Endothelial cell of umbilical vein (primary cell): ENCODE data around the gene DOCK1. TPM values are rescaled to one million over a fixed set of nuclear protein-coding genes. Genes with fewer than 3 reads are reported as not detected.

Experiments
- BruUV-seq: library from RNA; stranded (reverse); fragments of 400-500 nt; replicated peaks from 2 replicates; lab custom pipeline; 2021; lab: Mats Ljungman, UMichigan
- CTCF ChIA-PET: fragments of 300-600, 350-600 bp; sonication (Branson Sonifier 250); formaldehyde crosslinking; loops from one replicate; lab custom pipeline; 2021; ENCODE audit warnings: antibody characterized with exemption, inconsistent platforms; lab: Charles Lee
- POLR2A ChIA-PET: fragments of 300-600, 350-600 bp; sonication (Branson Sonifier 250); formaldehyde crosslinking; loops from one replicate; lab custom pipeline; 2021; ENCODE audit warnings: antibody characterized with exemption, inconsistent platforms; lab: Charles Lee
- DNase-seq: peaks from one replicate; pipeline ENCODE4 v3.0.0-alpha.2; 2011; ENCODE audit warnings: low read depth, low spot score
- FAIRE-seq: peaks from 2 replicates; lab custom pipeline; 2011; peaks lifted over from hg19 to GRCh38; lab: Jason Lieb, UNC
- H2AFZ ChIP-seq: 2 replicates; pipeline ENCODE4 v1.6.0; 2012; ENCODE audit warnings: low read depth, low read length, control low read depth, inconsistent platforms
- H3K27ac ChIP-seq: 2 replicates; pipeline ENCODE4 v1.5.1; 2011; ENCODE audit warnings: low read depth, mild to moderate bottlenecking, control low read depth, low read length, moderate library complexity; ENCODE audit not compliant: insufficient read depth
- H3K27me3 ChIP-seq, 2 experiments: 2 replicates each; pipeline versions ENCODE4 v1.6.0 to v1.6.1; 2011; ENCODE audit warnings: low read length in 2 of 2, mixed read lengths in 1 of 2; ENCODE audit not compliant: control insufficient read depth in 2 of 2, insufficient read depth in 2 of 2
- H3K36me3 ChIP-seq, 2 experiments: 2 replicates in 1 of 2; 3 replicates in 1 of 2; pipeline ENCODE4 v1.5.1; 2011; ENCODE audit warnings: low read length in 2 of 2, mild to moderate bottlenecking in 1 of 2, moderate library complexity in 1 of 2; ENCODE audit not compliant: control insufficient read depth in 2 of 2, insufficient read depth in 2 of 2; ENCODE audit errors: extremely low read depth in 1 of 2
- H3K4me1 ChIP-seq: 3 replicates; pipeline ENCODE4 v1.5.1; 2011; ENCODE audit warnings: mild to moderate bottlenecking, low read length; ENCODE audit not compliant: control insufficient read depth, insufficient read depth; ENCODE audit errors: extremely low read depth
- H3K4me2 ChIP-seq: 2 replicates; pipeline ENCODE4 v1.6.1; 2011; ENCODE audit warnings: low read length, control low read depth, mixed read lengths; ENCODE audit not compliant: insufficient read depth
- H3K4me3 ChIP-seq, 3 experiments: fragments of 200-600 bp in 1 of 3; sonication (generic), shearing (Covaris generic) in 1 of 3; replicated peaks in 1 of 3; 2 replicates each; pipeline ENCODE4 v1.5.1; 2011 to 2016; ENCODE audit warnings: control low read depth in 3 of 3, low read length in 3 of 3, mild to moderate bottlenecking in 2 of 3, inconsistent platforms in 1 of 3, low read depth in 1 of 3, moderate library complexity in 1 of 3; ENCODE audit not compliant: insufficient read depth in 1 of 3
- H3K79me2 ChIP-seq: 2 replicates; pipeline ENCODE4 v1.6.0; 2012; ENCODE audit warnings: low read length, inconsistent platforms; ENCODE audit not compliant: control insufficient read depth, insufficient read depth
- H3K9ac ChIP-seq: replicated peaks from 2 replicates; pipeline ENCODE3; 2011; ENCODE audit warnings: low read length, control low read depth; ENCODE audit not compliant: insufficient read depth; ENCODE audit errors: extremely low read depth
- H3K9me1 ChIP-seq: replicated peaks from 3 replicates; pipeline ENCODE4 v1.6.0; 2011; ENCODE audit warnings: mild to moderate bottlenecking, low read length; ENCODE audit not compliant: control insufficient read depth, insufficient read depth; ENCODE audit errors: extremely low read depth
- H3K9me3 ChIP-seq: replicated peaks from 2 replicates; pipeline ENCODE4 v1.5.1; 2012; ENCODE audit warnings: low read length, inconsistent platforms; ENCODE audit not compliant: control insufficient read depth, insufficient read depth
- H4K20me1 ChIP-seq: replicated peaks from 2 replicates; pipeline ENCODE3; 2011; ENCODE audit warnings: mild to moderate bottlenecking, low read length; ENCODE audit not compliant: control insufficient read depth, insufficient read depth; ENCODE audit errors: extremely low read depth
- CTCF ChIP-seq, 2 donors: IDR thresholded peaks; 1 replicate in 1 of 2; 2 replicates in 1 of 2; pipeline ENCODE4 v1.5.1; 2011; ENCODE audit warnings: low read length in 2 of 2, mild to moderate bottlenecking in 2 of 2, moderate library complexity in 2 of 2, control low read depth in 1 of 2, inconsistent platforms in 1 of 2, low read depth in 1 of 2; ENCODE audit not compliant: insufficient read depth in 1 of 2; ENCODE audit errors: extremely low read depth in 1 of 2
- EZH2 ChIP-seq: IDR thresholded peaks from 2 replicates; pipeline ENCODE4 v1.6.1; 2012; ENCODE audit warnings: borderline replicate concordance, low read depth, mild to moderate bottlenecking, moderate library complexity, low read length, inconsistent platforms; ENCODE audit not compliant: severe bottlenecking
- FOS ChIP-seq: IDR thresholded peaks from 2 replicates; pipeline ENCODE4 v1.6.1; 2011; ENCODE audit warnings: mild to moderate bottlenecking, low read length, moderate library complexity, borderline replicate concordance; ENCODE audit not compliant: insufficient read depth
- GATA2 ChIP-seq: IDR thresholded peaks from 2 replicates; pipeline ENCODE4 v1.7.0; 2011; ENCODE audit warnings: low read depth, mild to moderate bottlenecking, moderate library complexity, mixed read lengths, low read length; ENCODE audit not compliant: insufficient read length, insufficient read depth
- JUN ChIP-seq: IDR thresholded peaks from 2 replicates; pipeline ENCODE4 v1.6.1; 2011; ENCODE audit warnings: borderline replicate concordance, low read depth; ENCODE audit not compliant: insufficient read length, insufficient read depth
- MAX ChIP-seq: IDR thresholded peaks from 2 replicates; pipeline ENCODE4 v1.6.1; 2011; ENCODE audit not compliant: insufficient read depth, insufficient read length
- MYC ChIP-seq: IDR thresholded peaks from one replicate; pipeline ENCODE4 v1.6.1; 2011; ENCODE audit warnings: mild to moderate bottlenecking, low read depth, low read length
- POLR2A ChIP-seq: IDR thresholded peaks from 2 replicates; pipeline ENCODE4 v1.6.1; 2012; ENCODE audit warnings: low read depth, mild to moderate bottlenecking, control low read depth, low read length
- POLR2AphosphoS5 ChIP-seq: IDR thresholded peaks from 2 replicates; pipeline ENCODE4 v1.6.1; 2012; ENCODE audit warnings: low read depth, mild to moderate bottlenecking, control low read depth, low read length, moderate library complexity; ENCODE audit not compliant: insufficient read depth
- dilution Hi-C: fragments of 300-500 bp; cut with MboI; formaldehyde crosslinking; loops from one replicate; pipeline ENCODE4 v1.15.0; 2019; ENCODE audit warnings: low sequenced_read_pairs; ENCODE audit not compliant: extremely low pct_ligation_motif_present
- intact Hi-C: fragments of 100-400 bp; cut with micrococcal nuclease; formaldehyde crosslinking; loops from one replicate; pipeline ENCODE4 v1.10.0; 2022
- polyA plus RNA-seq, 4 experiments: library from polyadenylated mRNA; depleted of rRNA in 3 of 4; stranded (reverse) in 3 of 4; unstranded in 1 of 4; fragments of >200 nt; gene quantifications; 2 replicates each; pipeline versions ENCODE4 v1.2.1 to v1.2.3, GENCODE V29; 2011 to 2012; ENCODE audit warnings: missing spikeins in 1 of 4
- total RNA-seq: library from RNA; stranded (reverse); gene quantifications from 2 replicates; pipeline ENCODE4 v1.2.3, GENCODE V29; 2021

Gene DOCK1
- total and polyA plus RNA-seq, 2 donors (not counting 3 experiments of a cell fraction or from before 2014, with no cell fraction given) = 22.5 to 83.1 TPM

- FAIRE-seq (no peak), DNase-seq (no peak)
- no peak overlapping the region for H2AFZ ChIP-seq
- no peak overlapping the region for H3K27ac ChIP-seq
- H3K79me2 ChIP-seq = peaks cover 3% of the 10 kb centered on the region
- no TSS peak for BruUV-seq
- intact Hi-C loops (no loop called here), dilution Hi-C loops (no loop called here)
- H3K4me1 ChIP-seq = no peaks in the 10 kb centered on the region
- H3K9ac ChIP-seq = no peak overlapping the region
- POLR2A ChIA-PET = no interaction called here
- no peaks in the 10 kb centered on the region for H4K20me1 ChIP-seq
- no peaks in the 10 kb centered on the region for H3K9me1 ChIP-seq
- no peak overlapping the region for H3K4me2 ChIP-seq
- H3K9me3 ChIP-seq = no peaks in the 10 kb centered on the region
- H3K27me3 ChIP-seq = no peaks in the 10 kb centered on the region
- TF ChIP-seq GATA2 (no peak), FOS (no peak)
- H3K4me3 ChIP-seq = no peak overlapping the region
- CTCF ChIA-PET = no interaction called here
- H3K36me3 ChIP-seq = peaks cover 2 to 14% of the 10 kb centered on the region in 2 experiments
Observed at GRCh38 chr10:127052001-127052400, 146.8 kb downstream of the DOCK1 start.

GRCh38 chr10:127055263-127055662 is 150.0 kb downstream of the DOCK1 start:
- H3K27ac ChIP-seq = no peak overlapping the region
- no peaks in the 10 kb centered on the region for H4K20me1 ChIP-seq
- H3K9ac ChIP-seq = no peak overlapping the region
- no peak overlapping the region for H3K4me2 ChIP-seq
- H2AFZ ChIP-seq = no peak overlapping the region
- no peak for FAIRE-seq
- dilution Hi-C loops = no loop called here
- no peaks in the 10 kb centered on the region for H3K9me1 ChIP-seq
- H3K36me3 ChIP-seq = peaks cover 7 to 14% of the 10 kb centered on the region in 2 experiments
- H3K27me3 ChIP-seq = no peaks in the 10 kb centered on the region
- H3K9me3 ChIP-seq = no peaks in the 10 kb centered on the region
- ChIA-PET CTCF (no interaction called here), POLR2A (no interaction called here)
- intact Hi-C loops = no loop called here
- BruUV-seq = no TSS peak
- no peak for DNase-seq
- H3K79me2 ChIP-seq = no peaks in the 10 kb centered on the region
- TF ChIP-seq POLR2AphosphoS5 (no peak), POLR2A (no peak), MAX (no peak), EZH2 (no peak), MYC (no peak), CTCF (IDR thresholded peaks at IDR 0.05; ENCODE audit: extremely low read depth in 1 of 2, insufficient read depth in 1 of 2, low read depth in 1 of 2, low read length in 2 of 2) (no peak), FOS (no peak), JUN (no peak), GATA2 (no peak)
- no peaks in the 10 kb centered on the region for H3K4me1 ChIP-seq
- H3K4me3 ChIP-seq = no peak overlapping the region
